HG03095 (cell line): ENCODE results near the gene SEC63.
"Not testable (repeated sequence)": the region's sequence is repeated elsewhere in the genome, so short reads cannot be mapped to it uniquely, and the experiment has no call there.

Experiments
- ATAC-seq: cut with Tn5 transposase; IDR thresholded peaks from one replicate; pipeline ENCODE4 v1.9.1; 2021; ENCODE audit warnings: moderate library complexity; ENCODE audit not compliant: unreplicated experiment

Gene SEC63

GRCh38 chr6:107867302-107867615 is 90.7 kb downstream of the SEC63 start:
- no peak for ATAC-seq

DNA sequence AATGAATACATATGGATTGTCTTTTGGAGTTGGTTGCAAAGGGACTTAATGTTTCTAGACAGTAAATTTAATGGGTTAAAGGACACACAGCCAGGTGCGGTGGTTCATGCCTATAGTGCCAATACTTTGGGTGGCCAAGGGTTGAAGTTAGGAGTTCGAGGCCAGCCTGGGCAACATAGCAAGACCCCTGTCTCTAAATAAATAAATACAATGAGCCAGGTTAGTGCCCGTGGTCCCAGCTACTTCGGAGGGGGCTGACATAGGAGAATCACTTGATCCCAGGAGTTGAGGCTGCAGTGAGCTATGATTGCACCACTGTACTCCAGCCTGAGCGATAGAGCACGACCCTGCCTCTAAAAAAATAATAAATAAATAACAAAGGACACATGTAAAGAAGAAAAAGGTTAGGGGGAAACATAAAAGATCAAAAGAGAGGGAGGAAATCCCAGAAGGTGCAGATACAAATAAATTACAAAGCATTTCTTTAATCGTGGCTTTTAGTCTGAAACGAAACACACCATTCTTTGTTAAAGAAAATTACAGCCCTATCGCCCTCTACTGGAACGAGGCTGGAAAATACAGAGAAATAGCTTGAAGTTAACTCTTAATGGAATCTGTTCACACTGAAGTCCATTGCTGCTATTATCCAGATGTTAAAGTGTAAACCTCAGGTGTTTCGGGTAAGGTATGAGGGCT is 91.3 kb downstream of the SEC63 start:
- ATAC-seq = no peak

DNA sequence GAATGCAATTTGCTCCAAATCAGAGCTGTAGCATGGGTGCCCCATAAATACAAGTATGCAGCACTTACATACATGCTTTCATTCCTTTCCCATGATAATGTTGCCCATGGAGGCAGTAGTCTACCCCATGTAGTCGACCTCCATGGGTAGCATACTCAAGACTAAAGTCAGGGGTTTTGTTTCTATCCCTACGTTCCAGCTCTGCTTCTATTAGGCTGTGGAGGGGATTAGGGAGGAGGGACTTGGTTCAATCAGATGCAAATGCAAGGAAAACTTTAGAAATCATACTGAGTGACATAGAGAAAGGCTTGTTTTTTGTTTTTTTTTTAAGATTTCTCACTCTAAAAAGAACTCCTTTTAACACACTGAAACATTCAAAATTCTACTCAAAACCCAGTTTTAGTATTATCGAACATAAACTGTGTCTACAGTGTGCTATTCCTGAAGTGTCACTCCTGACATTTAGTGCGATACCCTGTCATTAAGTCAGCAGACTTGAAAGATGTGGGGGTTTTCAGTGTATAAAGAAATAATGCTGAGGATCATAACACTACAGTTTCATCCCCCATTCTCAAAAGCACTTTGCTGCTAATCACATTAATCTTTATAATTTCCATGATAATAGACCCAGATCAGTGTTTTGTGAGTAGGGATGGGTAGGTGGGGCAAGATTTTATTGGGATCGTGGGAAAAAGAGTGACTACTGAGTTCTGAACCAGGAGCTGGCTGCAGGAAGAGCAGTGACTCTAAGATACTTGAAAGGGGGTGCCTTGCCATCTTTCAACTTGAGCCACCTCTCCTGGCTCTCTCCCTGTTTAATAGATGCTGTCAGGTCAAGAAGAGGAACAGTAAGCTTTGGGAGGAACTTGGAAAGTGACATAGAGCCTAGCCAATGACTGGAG is 93.5 kb downstream of the SEC63 start:
- ATAC-seq = no peak

DNA sequence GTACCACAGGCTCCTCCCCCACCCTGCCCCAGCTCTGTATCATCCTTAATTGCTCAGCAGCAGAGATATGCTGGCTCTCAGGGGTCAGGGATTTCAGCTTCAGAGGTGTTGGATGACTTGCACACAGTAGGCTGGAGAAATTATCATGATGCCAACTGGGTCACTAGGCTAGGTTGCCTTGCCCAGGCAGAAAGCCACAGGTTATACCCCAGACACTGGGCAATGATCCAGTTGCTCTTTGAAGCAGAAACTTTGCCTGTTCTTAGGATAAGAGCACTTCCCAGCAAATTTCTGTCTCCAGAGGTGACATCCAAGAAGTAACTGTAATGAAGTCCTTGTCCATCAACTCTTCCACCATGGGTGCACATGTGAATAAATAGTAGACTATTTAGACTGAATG is 95.6 kb downstream of the SEC63 start:
- ATAC-seq = no peak

DNA sequence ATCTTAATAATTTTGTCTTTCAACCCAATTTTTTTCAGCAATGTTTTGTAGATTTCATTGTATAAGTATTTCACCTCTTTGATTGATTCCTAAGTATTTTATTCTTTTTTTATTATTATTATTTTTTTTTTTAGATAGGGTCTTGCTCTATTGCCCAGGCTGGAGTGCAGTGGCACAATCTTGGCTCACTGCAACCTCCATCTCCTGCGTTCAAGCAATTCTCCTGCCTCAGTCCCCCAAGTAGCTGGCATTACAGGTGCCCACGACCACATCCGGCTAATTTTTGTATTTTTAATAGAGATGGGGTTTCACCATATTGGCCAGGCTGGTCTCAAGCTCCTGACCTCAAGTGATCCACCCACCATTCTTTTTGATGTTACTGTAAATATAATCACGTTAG is 97.0 kb downstream of the SEC63 start:
- ATAC-seq = not testable (repeated sequence)

GRCh38 chr6:107860144-107860543 is 97.9 kb downstream of the SEC63 start:
- ATAC-seq = not testable (repeated sequence)

DNA sequence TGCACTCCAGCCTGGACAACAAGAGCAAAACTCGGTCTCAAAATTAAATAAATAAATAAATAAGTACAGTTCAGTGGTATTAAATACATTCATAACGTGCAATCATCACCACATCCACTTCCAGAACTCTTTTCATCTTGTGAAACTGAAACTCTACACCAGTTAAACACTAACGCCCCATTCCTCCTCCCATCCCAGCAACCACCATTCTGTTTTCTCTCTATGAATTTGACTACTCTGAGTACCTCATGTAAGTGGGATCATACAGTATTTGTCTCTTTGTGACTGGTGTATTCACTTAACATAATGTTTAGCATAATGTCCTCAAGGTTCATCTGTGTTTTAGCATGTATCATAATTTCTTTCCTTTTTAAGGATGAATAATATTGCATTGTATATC is 104.8 kb downstream of the SEC63 start:
- no peak for ATAC-seq

DNA sequence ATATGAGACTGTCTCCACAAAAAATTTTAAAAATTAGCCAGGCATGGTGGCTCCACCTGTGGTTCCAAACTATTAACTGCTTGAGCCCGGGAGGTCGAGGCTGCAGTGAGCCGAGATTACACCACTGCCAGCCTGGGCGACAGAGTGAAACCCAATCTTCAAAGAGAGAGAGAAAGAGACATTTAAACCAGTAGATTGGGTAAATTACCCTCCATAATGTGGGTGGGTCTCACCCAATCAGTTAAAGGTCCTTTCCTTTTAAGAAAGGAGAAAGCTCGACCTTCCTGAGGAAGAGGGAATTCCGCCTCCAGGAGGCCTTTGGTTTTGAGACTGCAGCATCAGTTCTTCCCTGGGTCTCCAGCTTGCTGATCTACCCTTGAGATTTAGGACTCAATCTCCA is 108.7 kb downstream of the SEC63 start:
- no peak for ATAC-seq

DNA sequence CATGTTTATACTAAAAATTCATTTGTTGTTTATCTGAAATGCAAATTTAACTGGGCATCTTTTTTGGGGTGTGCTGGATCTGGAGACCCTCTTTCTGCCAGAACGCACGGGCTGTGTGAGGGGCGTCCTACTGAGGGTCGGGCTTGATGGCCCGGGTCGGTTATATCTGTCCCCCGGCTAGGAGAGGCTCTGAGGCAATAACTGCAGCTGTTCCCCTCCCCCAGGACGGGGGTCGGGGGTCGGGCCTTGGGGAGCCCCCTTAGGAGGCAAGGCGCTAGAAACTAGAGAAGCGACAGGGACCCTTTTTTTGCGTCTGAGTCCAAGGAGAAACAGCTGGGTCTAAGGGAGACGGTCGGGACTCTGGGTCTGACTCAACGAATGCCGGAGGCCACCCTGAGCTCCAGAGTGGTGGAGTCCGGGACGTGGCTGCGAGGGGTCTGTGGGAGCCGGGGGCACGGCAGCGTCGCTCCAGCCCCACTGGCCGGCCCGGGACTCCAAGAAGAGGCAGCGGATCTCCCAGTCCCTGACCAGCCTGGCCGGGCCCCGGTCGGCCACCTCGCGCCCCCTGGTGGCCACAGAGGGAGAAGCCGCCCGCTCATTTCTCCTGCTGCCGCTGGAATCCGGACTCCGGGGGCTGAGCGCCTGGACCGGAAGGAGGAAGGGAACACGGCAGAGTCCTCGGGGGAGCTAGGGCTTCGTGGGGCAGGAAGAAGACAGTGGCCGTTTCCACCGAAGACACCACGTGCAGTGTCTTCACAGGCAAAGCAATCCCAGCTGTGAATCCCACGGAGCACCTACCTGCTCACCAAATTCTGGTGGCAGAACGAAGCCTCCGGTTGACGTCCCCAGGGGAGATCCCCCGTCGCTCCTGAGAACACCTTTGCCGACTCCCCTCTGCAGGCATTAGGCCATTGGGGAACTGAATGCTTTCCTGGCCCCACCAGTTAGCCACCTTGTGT is 109.9 kb downstream of the SEC63 start:
- ATAC-seq = peak; percentile 82

- ATAC-seq = no peak
Measured at GRCh38 chr6:107846262-107846795, 111.7 kb downstream of the SEC63 start.

- ATAC-seq = no peak
Measured at GRCh38 chr6:107845777-107846176, 112.2 kb downstream of the SEC63 start.

- ATAC-seq = no peak
Measured at GRCh38 chr6:107843400-107843799, 114.6 kb downstream of the SEC63 start.

DNA sequence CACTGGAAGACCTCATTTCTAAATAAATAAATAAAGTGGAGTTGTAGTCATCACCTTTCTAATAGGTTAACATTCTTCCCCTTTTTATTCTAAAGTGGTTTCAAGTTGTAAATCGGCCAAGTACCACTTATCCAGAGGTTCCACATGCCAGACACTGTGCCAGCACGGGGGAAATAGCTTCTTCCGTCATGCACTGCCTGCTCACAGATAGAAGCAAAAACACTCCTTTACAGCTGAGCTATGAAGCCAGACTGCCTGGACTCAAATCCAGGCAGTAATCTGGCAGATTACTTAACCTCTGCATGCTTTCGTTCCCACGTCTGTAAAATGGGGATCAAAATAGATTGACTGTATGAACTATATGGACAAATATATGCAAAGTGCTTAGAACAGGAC is 116.7 kb downstream of the SEC63 start:
- no peak for ATAC-seq

- ATAC-seq = no peak
Measured at GRCh38 chr6:107840636-107841274, 117.3 kb downstream of the SEC63 start.

DNA sequence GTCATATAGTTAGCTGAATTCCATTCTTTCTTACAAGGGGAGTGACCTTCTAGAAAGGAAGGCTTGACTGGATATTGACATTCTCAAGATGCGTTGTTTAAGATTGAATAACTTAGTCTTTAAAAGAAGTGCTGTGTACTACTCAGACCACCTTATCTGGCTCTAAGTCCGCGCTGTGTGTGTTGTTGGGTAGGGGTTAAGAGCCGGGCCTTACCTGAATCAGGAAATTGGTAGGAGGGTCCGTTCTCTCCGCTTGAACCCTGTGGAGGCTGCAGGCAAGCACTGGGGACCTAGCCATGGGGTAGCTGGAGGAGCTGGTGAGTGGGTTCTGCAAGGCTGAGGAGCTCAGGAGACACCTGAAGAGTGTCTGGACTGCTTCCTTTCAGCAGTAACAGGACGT is 124.9 kb downstream of the SEC63 start:
- no peak for ATAC-seq

DNA sequence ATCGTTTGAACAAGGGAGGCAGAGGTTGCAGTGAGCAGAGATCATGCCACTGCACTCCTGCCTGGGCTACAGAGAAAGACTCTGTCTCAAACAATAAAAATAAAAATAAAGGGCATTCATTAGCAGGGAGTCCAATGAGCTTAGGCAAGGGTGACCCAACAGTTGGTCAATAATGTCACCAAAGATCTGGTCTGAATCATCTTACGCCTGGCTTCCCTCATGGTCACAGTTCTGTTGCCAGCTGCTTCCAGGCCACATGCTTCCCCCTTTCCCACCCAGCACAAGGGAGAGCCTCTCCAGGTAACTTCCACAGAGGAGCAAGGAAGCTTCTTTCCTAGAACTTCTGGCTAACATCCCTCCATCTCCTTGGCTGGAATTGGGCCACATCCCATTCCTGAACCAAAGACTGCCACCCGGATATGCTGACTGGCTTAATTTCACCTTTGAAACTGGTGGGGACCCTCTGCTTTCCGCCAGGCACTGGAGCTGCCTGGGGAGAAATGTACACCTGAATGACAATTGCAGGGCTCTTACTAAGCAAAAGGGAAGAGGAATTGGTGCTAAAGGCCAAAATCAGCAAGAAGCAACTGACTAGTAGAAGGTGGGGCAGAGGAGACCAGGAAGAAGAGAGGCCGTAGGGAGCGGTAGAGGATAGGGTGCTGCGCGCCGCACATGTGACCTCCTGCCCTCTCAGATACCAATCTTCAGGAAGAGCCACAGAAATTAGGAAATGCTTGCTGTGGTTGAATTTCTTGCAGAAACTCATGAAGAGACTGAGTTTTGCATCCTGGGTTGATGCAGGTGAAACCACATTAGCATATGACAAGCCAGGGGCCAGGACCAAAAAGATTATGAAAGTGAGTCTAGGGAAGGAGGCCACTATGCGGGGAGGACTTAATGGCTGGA is 125.6 kb downstream of the SEC63 start:
- no peak for ATAC-seq

DNA sequence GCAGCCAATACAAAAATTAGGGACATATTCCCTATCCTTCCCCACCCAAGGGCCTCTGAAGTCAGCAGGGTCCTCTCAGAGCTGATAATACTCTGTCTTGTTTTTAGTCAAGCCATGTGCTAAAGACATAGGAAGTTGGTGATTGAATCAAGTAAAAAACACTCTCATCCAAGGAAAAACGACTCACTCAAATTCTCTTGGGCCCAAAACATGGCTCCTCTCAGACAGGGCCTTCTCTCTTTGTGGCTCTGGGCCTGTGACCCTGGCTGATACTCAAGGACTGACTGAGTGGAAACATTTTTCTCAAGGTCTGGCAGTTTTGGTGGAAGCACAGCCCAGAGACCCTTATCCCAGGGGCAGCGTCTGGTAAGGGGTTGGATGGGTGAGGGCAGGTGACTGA is 127.9 kb downstream of the SEC63 start:
- no peak for ATAC-seq

- ATAC-seq = no peak
Measured at GRCh38 chr6:107827541-107827940, 130.5 kb downstream of the SEC63 start.

DNA sequence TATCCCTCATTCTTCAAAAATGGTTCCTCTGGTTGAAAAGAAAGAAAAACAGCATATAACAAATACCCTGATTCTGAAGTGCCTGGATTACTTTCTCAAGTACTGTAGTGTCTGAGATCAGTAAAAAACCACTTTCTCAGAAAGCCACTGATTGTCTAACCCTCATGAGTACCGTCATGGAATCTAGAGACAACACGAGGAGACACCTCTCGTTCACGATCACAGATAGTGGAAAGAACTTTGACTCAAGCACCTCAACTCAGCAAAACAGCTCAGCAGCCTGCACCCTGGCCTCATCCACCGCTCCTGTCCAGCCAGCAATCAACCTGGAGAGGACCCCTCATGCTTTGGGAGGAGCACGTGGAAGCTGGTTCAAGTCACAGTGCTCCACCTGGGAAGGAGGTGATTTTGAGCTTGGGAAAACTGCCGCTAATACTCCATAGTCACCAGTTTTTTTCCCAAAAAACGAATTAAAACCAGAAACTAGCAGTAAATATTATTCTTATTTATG is 134.9 kb downstream of the SEC63 start:
- ATAC-seq = no peak
